OCI-LY1 (cell line): ENCODE results near the gene DYNLT1.

Experiments
- H2AFZ ChIP-seq: fragments of 200-600 bp; sonication (generic), shearing (Covaris generic); 2 replicates; pipeline ENCODE4 v1.6.0; 2014; ENCODE audit warnings: antibody characterized with exemption, mild to moderate bottlenecking, low read length
- H3F3A ChIP-seq: fragments of 200-600 bp; sonication (generic), shearing (Covaris generic); 2 replicates; pipeline ENCODE4 v1.6.0; 2014; ENCODE audit warnings: mild to moderate bottlenecking, antibody characterized with exemption, low read length, moderate library complexity; ENCODE audit not compliant: insufficient read depth
- H3K27ac ChIP-seq: fragments of 200-600 bp; sonication (generic); 2 replicates; pipeline ENCODE4 v1.5.1; 2014; ENCODE audit warnings: low read length, mixed run types, mild to moderate bottlenecking, low read depth; ENCODE audit not compliant: poor library complexity, severe bottlenecking
- H3K27me3 ChIP-seq: fragments of 200-600 bp; sonication (generic); 2 replicates; pipeline ENCODE4 v1.6.0; 2014; ENCODE audit warnings: antibody characterized with exemption, mild to moderate bottlenecking, low read length, moderate library complexity; ENCODE audit not compliant: insufficient read depth
- H3K36me3 ChIP-seq: fragments of 200-600 bp; sonication (generic); 2 replicates; pipeline ENCODE4 v1.6.1; 2014; ENCODE audit warnings: mild to moderate bottlenecking, antibody characterized with exemption, low read length, moderate library complexity, mixed read lengths; ENCODE audit not compliant: insufficient read depth
- H3K4me1 ChIP-seq: fragments of 200-600 bp; sonication (generic); 2 replicates; pipeline ENCODE4 v1.5.1; 2014; ENCODE audit warnings: mild to moderate bottlenecking, low read length, moderate library complexity; ENCODE audit not compliant: insufficient read depth, severe bottlenecking
- H3K4me2 ChIP-seq: fragments of 200-600 bp; sonication (generic), shearing (Covaris generic); 2 replicates; pipeline ENCODE4 v1.6.1; 2014; ENCODE audit warnings: low read length
- H3K4me3 ChIP-seq: fragments of 200-600 bp; sonication (generic); 2 replicates; pipeline ENCODE4 v1.5.1; 2014; ENCODE audit warnings: low read length, low read depth, mild to moderate bottlenecking, mixed read lengths; ENCODE audit not compliant: poor library complexity, severe bottlenecking
- H3K79me2 ChIP-seq: fragments of 200-600 bp; shearing (Covaris generic); 2 replicates; pipeline ENCODE4 v1.6.1; 2016; ENCODE audit warnings: mixed run types, low read length, mixed read lengths; ENCODE audit not compliant: insufficient read depth
- H3K9ac ChIP-seq: fragments of 200-600 bp; sonication (generic), shearing (Covaris generic); 2 replicates; pipeline ENCODE4 v1.6.1; 2014; ENCODE audit warnings: mild to moderate bottlenecking, low read length, mixed read lengths
- H3K9me2 ChIP-seq: fragments of 200-600 bp; sonication (generic), shearing (Covaris generic); 2 replicates; pipeline ENCODE4 v1.6.1; 2014; ENCODE audit warnings: low read depth, mild to moderate bottlenecking, low read length, mixed read lengths
- H3K9me3 ChIP-seq: fragments of 200-600 bp; shearing (Covaris generic); 2 replicates; pipeline ENCODE4 v1.6.1; 2014; ENCODE audit warnings: low read length, mixed read lengths
- H4K20me1 ChIP-seq: fragments of 200-600 bp; sonication (generic), shearing (Covaris generic); 2 replicates; pipeline ENCODE4 v1.6.0; 2016; ENCODE audit warnings: mild to moderate bottlenecking, low read length; ENCODE audit not compliant: insufficient read depth
- CTCF ChIP-seq: fragments of 200-600 bp; sonication (generic), shearing (Covaris generic); IDR thresholded peaks from 2 replicates; pipeline ENCODE4 v1.5.1; 2017; ENCODE audit warnings: mild to moderate bottlenecking, antibody characterized with exemption, low read length, moderate library complexity, mixed read lengths
- EZH2 ChIP-seq: fragments of 200-600 bp; sonication (generic), shearing (Covaris generic); IDR thresholded peaks from 2 replicates; pipeline ENCODE4 v1.8.0; 2017; ENCODE audit warnings: borderline replicate concordance, mixed run types, mild to moderate bottlenecking, antibody characterized with exemption, low read length, moderate library complexity, mixed read lengths

DYNLT1 gene

GRCh38 chr6:158604048-158604406, 40.5 kb downstream of the DYNLT1 start:
- no peak overlapping the region for H3K4me3 ChIP-seq
- H4K20me1 ChIP-seq, result no peaks in the 10 kb centered on the region
- no peaks in the 10 kb centered on the region for H3K9me2 ChIP-seq
- H3K9ac ChIP-seq, result no peak overlapping the region
- no peaks in the 10 kb centered on the region for H3K4me1 ChIP-seq
- no peaks in the 10 kb centered on the region for H3K9me3 ChIP-seq
- H3K4me2 ChIP-seq, result no peak overlapping the region
- H2AFZ ChIP-seq, result no peak overlapping the region
- no peaks in the 10 kb centered on the region for H3K79me2 ChIP-seq
- no peaks in the 10 kb centered on the region for H3K27me3 ChIP-seq
- H3K27ac ChIP-seq, result no peak overlapping the region
- no peaks in the 10 kb centered on the region for H3F3A ChIP-seq
- TF ChIP-seq CTCF (no peak), EZH2 (no peak)
- H3K36me3 ChIP-seq, result peaks cover 21% of the 10 kb centered on the region

GRCh38 chr6:158603261-158604047, 41.1 kb downstream of the DYNLT1 start:
- Histone ChIP-seq H3K9me2 (no peaks in the 10 kb centered on the region), H2AFZ (no peak overlapping the region), H3K4me2 (no peak overlapping the region), H4K20me1 (no peaks in the 10 kb centered on the region), H3F3A (no peaks in the 10 kb centered on the region), H3K79me2 (no peaks in the 10 kb centered on the region), H3K27me3 (no peaks in the 10 kb centered on the region), H3K27ac (no peak overlapping the region), H3K4me1 (no peaks in the 10 kb centered on the region), H3K9ac (no peak overlapping the region), H3K4me3 (no peak overlapping the region), H3K9me3 (no peaks in the 10 kb centered on the region), H3K36me3 (peaks cover 16% of the 10 kb centered on the region; the same call in 1 of the 2 replicates)
- no peak for TF ChIP-seq EZH2
- TF ChIP-seq CTCF, result no peak

- Histone ChIP-seq H3K4me2 (no peak overlapping the region), H4K20me1 (no peaks in the 10 kb centered on the region), H3F3A (no peaks in the 10 kb centered on the region), H2AFZ (no peak overlapping the region), H3K4me1 (peaks cover 10% of the 10 kb centered on the region), H3K27ac (no peak overlapping the region), H3K9me2 (no peaks in the 10 kb centered on the region), H3K9ac (no peak overlapping the region), H3K4me3 (no peak overlapping the region), H3K27me3 (no peaks in the 10 kb centered on the region), H3K79me2 (no peaks in the 10 kb centered on the region), H3K9me3 (no peaks in the 10 kb centered on the region), H3K36me3 (no peaks in the 10 kb centered on the region)
- no peak for TF ChIP-seq CTCF
- no peak for TF ChIP-seq EZH2
Measured at GRCh38 chr6:158599635-158600034, 44.9 kb downstream of the DYNLT1 start.
